ENCODE results near the gene FOXK2. TPM values are rescaled to one million over a fixed set of nuclear protein-coding genes. Genes with fewer than 3 reads are reported as not detected.

Gene FOXK2
- total RNA-seq, 1 experiment from 2014 or later: 104 TPM

- intact Hi-C loops (cut with micrococcal nuclease): no loop called here
- no peak for TF ChIP-seq CTCF (IDR thresholded peaks at IDR 0.05; ENCODE audit: unreplicated experiment)
- Mint-ChIP-seq H3K27ac (ENCODE audit: low read depth, unreplicated experiment) (no peak overlapping the region), H3K27me3 (ENCODE audit: insufficient read depth, unreplicated experiment) (no peaks in the 10 kb centered on the region), H3K4me3 (ENCODE audit: unreplicated experiment) (no peak overlapping the region), H3K4me1 (ENCODE audit: insufficient read depth, unreplicated experiment) (peaks cover 8% of the 10 kb centered on the region), H3K9me3 (ENCODE audit: unreplicated experiment) (no peaks in the 10 kb centered on the region), H3K36me3 (ENCODE audit: insufficient read depth, unreplicated experiment) (peaks cover 73% of the 10 kb centered on the region)
- no TSS peak for BruUV-seq (replicated peaks)
- ChIA-PET CTCF (no interaction called here), POLR2A (no interaction called here)
- no peak for DNase-seq (ENCODE audit: unreplicated experiment)
These were observed 90.1 kb downstream of the FOXK2 start for GRCh38 chr17:82609655-82610054.

- peak overlapping the region; percentile 12 for H3K27ac Mint-ChIP-seq (ENCODE audit: low read depth, unreplicated experiment)
- no peaks in the 10 kb centered on the region for H3K27me3 Mint-ChIP-seq (ENCODE audit: insufficient read depth, unreplicated experiment)
- POLR2A ChIA-PET: interaction anchor here (1.5 kb wide), 1 partner anchor 9 kb away, joined by 4 read pairs; no protein-coding TSS in a partner anchor
- H3K9me3 Mint-ChIP-seq (ENCODE audit: unreplicated experiment): no peaks in the 10 kb centered on the region
- CTCF ChIA-PET: interaction anchor here (0.6 kb wide), 3 partner anchors 60 to 175 kb away, joined by 3 to 4 read pairs (median 3); no protein-coding TSS in a partner anchor
- no peak overlapping the region for H3K4me3 Mint-ChIP-seq (ENCODE audit: unreplicated experiment)
- peaks cover 8% of the 10 kb centered on the region for H3K4me1 Mint-ChIP-seq (ENCODE audit: insufficient read depth, unreplicated experiment)
- peak; percentile 50 for DNase-seq (ENCODE audit: unreplicated experiment)
- no peak for TF ChIP-seq CTCF (IDR thresholded peaks at IDR 0.05; ENCODE audit: unreplicated experiment)
- H3K36me3 Mint-ChIP-seq (ENCODE audit: insufficient read depth, unreplicated experiment): peaks cover 73% of the 10 kb centered on the region
- BruUV-seq (replicated peaks): no TSS peak
- intact Hi-C loops (cut with micrococcal nuclease): no loop called here
These were observed 91.9 kb downstream of the FOXK2 start for GRCh38 chr17:82611140-82612058.

- CTCF ChIA-PET: interaction anchor here (0.7 kb wide), 1 partner anchor 57 kb away, joined by 3 read pairs; no protein-coding TSS in a partner anchor
- Mint-ChIP-seq H3K36me3 (ENCODE audit: insufficient read depth, unreplicated experiment) (peaks cover 73% of the 10 kb centered on the region), H3K27me3 (ENCODE audit: insufficient read depth, unreplicated experiment) (no peaks in the 10 kb centered on the region), H3K4me1 (ENCODE audit: insufficient read depth, unreplicated experiment) (peaks cover 8% of the 10 kb centered on the region), H3K9me3 (ENCODE audit: unreplicated experiment) (no peaks in the 10 kb centered on the region), H3K27ac (ENCODE audit: low read depth, unreplicated experiment) (peak overlapping the region; percentile 5), H3K4me3 (ENCODE audit: unreplicated experiment) (no peak overlapping the region)
- DNase-seq (ENCODE audit: unreplicated experiment): no peak
- POLR2A ChIA-PET: interaction anchor here (0.6 kb wide), 1 partner anchor 21 kb away, joined by 4 read pairs; no protein-coding TSS in a partner anchor
- no peak for TF ChIP-seq CTCF (IDR thresholded peaks at IDR 0.05; ENCODE audit: unreplicated experiment)
- no TSS peak for BruUV-seq (replicated peaks)
- intact Hi-C loops (cut with micrococcal nuclease): no loop called here
These were observed 94.0 kb downstream of the FOXK2 start for GRCh38 chr17:82613283-82614094.
